Ascending aorta (tissue), 2 donors: ENCODE measurements around the gene HRC. TPM values are rescaled to one million over a fixed set of nuclear protein-coding genes. Genes with fewer than 3 reads are reported as not detected.
A peak's percentile ranks its signal among the peaks of the same experiment; 100 is the strongest.

Experiments
- DNase-seq, 2 donors: peaks; one replicate each; pipeline ENCODE4 v3.0.0-alpha.2; 2019; ENCODE audit warnings: low spot score in 2 of 2
- H3K27ac ChIP-seq, 2 donors: fragments of 200-600 bp; sonication (generic); one replicate each; pipeline ENCODE4 v1.5.1; 2016 to 2017; ENCODE audit warnings: mild to moderate bottlenecking in 1 of 2
- H3K27me3 ChIP-seq: fragments of 200-600 bp; sonication (generic); one replicate; pipeline ENCODE4 v1.5.1; 2017
- H3K36me3 ChIP-seq, 2 donors: fragments of 200-600 bp; sonication (generic); one replicate each; pipeline ENCODE4 v1.5.1; 2016
- H3K4me1 ChIP-seq, 2 donors: fragments of 200-600 bp; sonication (generic); one replicate each; pipeline ENCODE4 v1.5.1; 2016 to 2017; ENCODE audit warnings: mild to moderate bottlenecking in 1 of 2
- H3K4me3 ChIP-seq, 2 donors: fragments of 200-600 bp; sonication (generic); one replicate each; pipeline ENCODE4 v1.5.1; 2016 to 2017; ENCODE audit warnings: mild to moderate bottlenecking in 1 of 2
- H3K9me3 ChIP-seq, 2 donors: fragments of 200-600 bp; sonication (generic); one replicate each; pipeline ENCODE4 v1.5.1; 2016
- intact Hi-C: fragments of 100-400 bp; cut with DNase I; formaldehyde crosslinking; loops from one replicate; pipeline ENCODE4 v1.15.1; 2023
- total RNA-seq: library from RNA; depleted of rRNA; stranded (reverse); fragments of >200 nt; gene quantifications from one replicate; pipeline ENCODE4 v1.1.0, GENCODE V29; 2016
- TF ChIP-seq, protein P1 (sequence below), 3 experiments: fragments of 200-600 bp in 2 of 3; fragments of 450-650 bp in 1 of 3; sonication (generic) in 2 of 3; IDR thresholded peaks; one replicate each; pipeline ENCODE4 v1.5.1; 2016 to 2019; ENCODE audit warnings: antibody characterized with exemption in 3 of 3, mild to moderate bottlenecking in 1 of 3, moderate library complexity in 1 of 3

The HRC gene
- total RNA-seq, 1 donor from 2014 or later: not detected

- Histone ChIP-seq H3K4me1 (peaks cover 14 to 20% of the 10 kb centered on the region in 2 donors), H3K27ac (no peak overlapping the region), H3K36me3 (no peaks in the 10 kb centered on the region), H3K27me3 (no peaks in the 10 kb centered on the region), H3K4me3 (no peak overlapping the region), H3K9me3 (no peaks in the 10 kb centered on the region)
- intact Hi-C loops: no loop called here
- TF ChIP-seq, protein P1, sequence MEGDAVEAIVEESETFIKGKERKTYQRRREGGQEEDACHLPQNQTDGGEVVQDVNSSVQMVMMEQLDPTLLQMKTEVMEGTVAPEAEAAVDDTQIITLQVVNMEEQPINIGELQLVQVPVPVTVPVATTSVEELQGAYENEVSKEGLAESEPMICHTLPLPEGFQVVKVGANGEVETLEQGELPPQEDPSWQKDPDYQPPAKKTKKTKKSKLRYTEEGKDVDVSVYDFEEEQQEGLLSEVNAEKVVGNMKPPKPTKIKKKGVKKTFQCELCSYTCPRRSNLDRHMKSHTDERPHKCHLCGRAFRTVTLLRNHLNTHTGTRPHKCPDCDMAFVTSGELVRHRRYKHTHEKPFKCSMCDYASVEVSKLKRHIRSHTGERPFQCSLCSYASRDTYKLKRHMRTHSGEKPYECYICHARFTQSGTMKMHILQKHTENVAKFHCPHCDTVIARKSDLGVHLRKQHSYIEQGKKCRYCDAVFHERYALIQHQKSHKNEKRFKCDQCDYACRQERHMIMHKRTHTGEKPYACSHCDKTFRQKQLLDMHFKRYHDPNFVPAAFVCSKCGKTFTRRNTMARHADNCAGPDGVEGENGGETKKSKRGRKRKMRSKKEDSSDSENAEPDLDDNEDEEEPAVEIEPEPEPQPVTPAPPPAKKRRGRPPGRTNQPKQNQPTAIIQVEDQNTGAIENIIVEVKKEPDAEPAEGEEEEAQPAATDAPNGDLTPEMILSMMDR (IDR thresholded peaks at IDR 0.05): no peak
- no peak for DNase-seq
Measured at GRCh38 chr19:49120868-49121267, 34.3 kb downstream of the HRC start.

DNA sequence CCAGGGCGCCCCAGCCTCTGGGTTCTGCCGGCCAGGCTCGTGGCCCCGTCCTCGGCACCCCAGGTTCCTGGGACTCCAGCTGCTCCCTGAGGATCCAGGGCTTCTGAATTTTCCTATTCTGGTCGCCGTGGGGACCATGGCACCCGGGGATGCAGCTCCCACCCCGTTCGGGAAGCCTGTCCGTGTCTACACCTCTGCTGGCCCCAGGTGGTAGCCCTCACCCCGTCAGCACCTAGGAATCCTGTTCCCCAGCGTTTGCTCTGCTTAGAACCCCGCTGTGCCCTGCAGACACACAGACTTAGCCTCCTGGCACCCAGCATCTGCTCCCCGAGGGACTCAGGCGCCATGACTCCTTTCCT lies 34.9 kb downstream of the HRC start:
- intact Hi-C loops: no loop called here
- H3K4me1 ChIP-seq: peaks cover 14 to 20% of the 10 kb centered on the region in 2 donors
- TF ChIP-seq, protein P1 (IDR thresholded peaks at IDR 0.05): no peak
- no peak overlapping the region for H3K27ac ChIP-seq
- DNase-seq: no peak
- no peaks in the 10 kb centered on the region for H3K27me3 ChIP-seq
- peak overlapping the region; percentile 53 to 73 for H3K4me3 ChIP-seq
- no peaks in the 10 kb centered on the region for H3K9me3 ChIP-seq
- no peaks in the 10 kb centered on the region for H3K36me3 ChIP-seq

DNA sequence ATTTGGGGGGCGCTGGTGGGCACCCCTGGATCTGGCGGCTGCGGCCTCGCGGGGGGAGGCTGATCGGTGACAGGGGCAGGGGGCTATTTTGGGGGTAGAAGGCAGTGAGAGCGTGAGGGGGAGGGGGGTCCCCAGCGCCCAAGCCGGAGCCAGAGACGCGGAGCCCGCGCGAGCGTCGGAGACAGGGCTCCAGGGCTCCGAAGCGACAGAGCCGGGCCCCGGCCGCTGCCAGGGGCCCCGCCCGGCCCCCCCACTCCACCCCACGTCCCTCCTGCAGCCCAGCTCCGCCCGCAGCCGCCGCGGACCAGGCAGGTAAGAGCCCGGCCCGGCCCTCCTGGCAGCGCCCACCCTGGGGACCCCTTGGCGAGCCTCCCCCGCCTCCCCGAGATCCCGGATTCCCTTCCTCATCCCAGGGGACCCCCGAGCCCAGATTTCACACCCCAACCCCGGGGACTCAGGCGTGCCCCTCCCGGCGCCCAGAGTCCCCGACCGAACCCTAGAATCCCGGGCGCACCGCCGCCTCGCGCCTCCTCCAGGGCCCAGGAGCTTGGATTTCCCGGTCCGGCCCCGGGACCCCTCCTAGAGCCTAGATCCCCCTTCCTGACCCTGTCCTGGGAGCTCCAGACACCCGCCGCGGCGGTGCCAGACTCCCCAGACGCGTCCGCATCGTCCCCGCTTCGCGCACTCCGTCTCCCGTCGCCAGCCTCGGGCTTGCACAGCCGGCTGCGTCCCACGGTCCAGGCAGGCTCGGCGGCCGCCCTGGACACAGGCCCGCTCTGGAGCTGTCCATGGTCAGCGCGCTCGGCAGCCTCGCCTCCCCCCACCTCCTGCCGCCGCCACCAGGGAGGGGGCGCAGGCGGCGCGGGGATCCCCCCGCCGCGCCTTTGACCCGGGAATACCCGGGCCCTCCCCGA lies 35.5 kb downstream of the HRC start, which contains the start of gene PPFIA3:
Gene PPFIA3, plus strand, starts transcription at position 134 of the 914 bp plus-strand sequence. CDS start 8,330 bp downstream, outside the sequence.
- peak in 1 of 2 donors; percentile 81 for DNase-seq
- Histone ChIP-seq H3K27me3 (no peaks in the 10 kb centered on the region), H3K4me1 (peaks cover 14 to 20% of the 10 kb centered on the region in 2 donors), H3K27ac (peak within 1 kb of the TSS; percentile 93 to 96), H3K4me3 (peak within 1 kb of the TSS; percentile 63 to 73), H3K36me3 (no peaks in the 10 kb centered on the region), H3K9me3 (no peaks in the 10 kb centered on the region)
- intact Hi-C loops: loop anchor here (1.0 kb wide), 2 partner anchors 9 to 30 kb away; no protein-coding TSS in a partner anchor
- TF ChIP-seq, protein P1 (IDR thresholded peaks at IDR 0.05): no peak

DNA sequence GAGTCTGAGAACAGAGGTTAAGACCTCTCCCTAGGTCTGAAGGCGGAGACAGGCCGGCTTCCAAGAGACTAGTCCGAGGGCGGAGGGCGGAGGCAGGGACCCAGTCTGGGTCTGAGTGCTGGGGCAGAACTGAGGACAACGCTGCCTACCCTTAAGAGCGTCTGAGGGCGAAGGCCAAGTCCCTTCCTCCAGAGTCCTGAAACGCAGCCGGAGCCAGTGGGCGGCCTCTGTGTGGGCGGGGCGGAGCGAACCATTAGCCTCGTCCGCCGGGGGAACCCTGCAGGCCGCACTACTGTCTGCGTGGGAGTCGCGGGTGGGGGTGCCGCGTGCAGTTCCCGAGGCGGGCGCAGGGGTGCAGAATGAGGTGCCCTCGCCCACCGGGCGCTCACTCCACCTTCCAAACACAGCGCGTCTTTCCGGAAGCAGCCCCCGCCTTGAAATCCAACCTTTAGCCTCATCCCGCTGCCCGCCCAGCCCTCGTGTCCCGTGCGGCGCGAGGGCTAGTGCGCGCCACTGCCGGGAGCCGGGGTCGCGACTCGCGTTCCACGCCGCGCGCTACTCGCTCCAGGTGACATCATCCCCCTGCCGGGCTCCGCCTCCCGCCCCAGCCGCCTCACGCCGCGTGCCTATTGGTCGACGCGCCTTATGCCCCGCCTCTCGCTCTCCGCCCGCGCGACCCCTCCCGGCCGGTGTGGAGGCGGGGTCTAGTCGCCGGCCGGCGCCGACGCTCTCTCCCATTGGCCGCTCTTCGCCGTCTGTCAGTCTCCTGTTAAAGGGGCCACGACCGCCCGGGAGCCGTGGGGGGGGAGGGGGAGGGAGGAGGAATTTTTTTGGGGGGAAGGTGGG lies 36.4 kb downstream of the HRC start, which contains the start of gene C19orf73:
Gene C19orf73, minus strand, starts transcription at position 579 of the 846 bp plus-strand sequence. Its CDS starts 121 bp downstream, at position 458.
- peak within 1 kb of the TSS; percentile 93 to 96 for H3K27ac ChIP-seq
- intact Hi-C loops: loop anchor here (1.0 kb wide), 2 partner anchors 10 to 31 kb away; no protein-coding TSS in a partner anchor
- peak; percentile 81 to 97 for DNase-seq
- H3K4me1 ChIP-seq: peaks cover 14 to 22% of the 10 kb centered on the region in 2 donors
- TF ChIP-seq, protein P1 (IDR thresholded peaks at IDR 0.05): peak in 1 of 3 experiments; percentile 11
- H3K27me3 ChIP-seq: no peaks in the 10 kb centered on the region
- no peaks in the 10 kb centered on the region for H3K36me3 ChIP-seq
- H3K9me3 ChIP-seq: no peaks in the 10 kb centered on the region
- H3K4me3 ChIP-seq: peak within 1 kb of the TSS; percentile 63 to 73
